AG09319 (cell line): ENCODE data around the gene KCNMB2.

ENCODE experiments used
- DNase-seq: peaks from one replicate; pipeline ENCODE4 v3.0.0-alpha.2; 2010; ENCODE audit warnings: low read depth; ENCODE audit errors: extremely low read depth
- CTCF ChIP-seq: IDR thresholded peaks from 2 replicates; pipeline ENCODE4 v1.5.1; 2011; ENCODE audit warnings: low read depth, mild to moderate bottlenecking, inconsistent platforms, low read length, moderate library complexity

The KCNMB2 gene

GRCh38 chr3:178646186-178646862 is 110.1 kb downstream of the KCNMB2 start:
- no peak for TF ChIP-seq CTCF
- no peak for DNase-seq

- DNase-seq = no peak
- no peak for TF ChIP-seq CTCF
These were observed 119.3 kb downstream of the KCNMB2 start for GRCh38 chr3:178655488-178655887.

GRCh38 chr3:178658694-178659325 is 122.6 kb downstream of the KCNMB2 start:
- TF ChIP-seq CTCF = no peak
- no peak for DNase-seq

GRCh38 chr3:178663201-178663934 is 127.1 kb downstream of the KCNMB2 start:
- DNase-seq = no peak

GRCh38 chr3:178665747-178666146 is 129.5 kb downstream of the KCNMB2 start:
- DNase-seq = no peak
- no peak for TF ChIP-seq CTCF

More at GRCh38 chr3:178663201-178663934, 127.1 kb downstream of the KCNMB2 start:
- TF ChIP-seq CTCF = no peak

GRCh38 chr3:178669022-178669601 is 132.9 kb downstream of the KCNMB2 start:
- no peak for DNase-seq
- TF ChIP-seq CTCF = no peak
